Liver (tissue), 9 donors: Measurements from ENCODE around the gene LSAMP. TPM values are rescaled to one million over a fixed set of nuclear protein-coding genes. Genes with fewer than 3 reads are reported as not detected.

Experiments
- DNase-seq: peaks from one replicate; pipeline ENCODE4 v3.0.0-alpha.2; 2017; ENCODE audit warnings: low spot score
- H3K27ac ChIP-seq, 2 donors: one replicate each; pipeline ENCODE4 v1.7.0; 2013; ENCODE audit warnings: inconsistent platforms in 2 of 2, low read length in 2 of 2, control low read depth in 1 of 2, low read depth in 1 of 2, mild to moderate bottlenecking in 1 of 2
- H3K27me3 ChIP-seq, 4 donors: one replicate each; pipeline versions ENCODE4 v1.6.1 to v1.7.0; 2013; ENCODE audit warnings: low read length in 3 of 4, inconsistent platforms in 1 of 4, mild to moderate bottlenecking in 1 of 4, moderate library complexity in 1 of 4; ENCODE audit not compliant: control insufficient read depth in 4 of 4, insufficient read depth in 4 of 4
- H3K36me3 ChIP-seq, 4 donors: one replicate each; pipeline versions ENCODE4 v1.6.1 to v1.7.0; 2013; ENCODE audit warnings: low read length in 3 of 4, mild to moderate bottlenecking in 3 of 4, low read depth in 1 of 4, moderate library complexity in 1 of 4; ENCODE audit not compliant: control insufficient read depth in 4 of 4, insufficient read depth in 3 of 4
- H3K4me1 ChIP-seq, 4 donors: one replicate each; pipeline versions ENCODE4 v1.6.1 to v1.7.0; 2013; ENCODE audit warnings: low read length in 3 of 4, mild to moderate bottlenecking in 3 of 4, moderate library complexity in 1 of 4; ENCODE audit not compliant: control insufficient read depth in 4 of 4, insufficient read depth in 4 of 4
- H3K4me3 ChIP-seq, 3 donors: one replicate each; pipeline versions ENCODE4 v1.6.1 to v1.7.0; 2013; ENCODE audit warnings: low read length in 3 of 3, control low read depth in 1 of 3, low read depth in 1 of 3, mild to moderate bottlenecking in 1 of 3
- H3K9ac ChIP-seq, 2 donors: one replicate each; pipeline ENCODE4 v1.7.0; 2013; ENCODE audit warnings: low read length in 2 of 2, mild to moderate bottlenecking in 2 of 2, moderate library complexity in 2 of 2, control low read depth in 1 of 2, low read depth in 1 of 2
- H3K9me3 ChIP-seq, 4 donors: one replicate each; pipeline versions ENCODE4 v1.6.1 to v1.7.0; 2013; ENCODE audit warnings: low read length in 3 of 4; ENCODE audit not compliant: control insufficient read depth in 4 of 4
- ATF3 ChIP-seq: IDR thresholded peaks from 2 replicates; pipeline ENCODE4 v1.6.1; 2016; ENCODE audit warnings: antibody characterized with exemption
- CTCF ChIP-seq: fragments of 150-350 bp; IDR thresholded peaks from 2 replicates; pipeline ENCODE4 v1.5.1; 2017; ENCODE audit warnings: improper control_type of control experiment, low read depth, low read length; ENCODE audit not compliant: missing input control
- EGR1 ChIP-seq, 2 donors: IDR thresholded peaks; 2 replicates each; pipeline ENCODE4 v1.6.1; 2016 to 2018; ENCODE audit warnings: antibody characterized with exemption in 2 of 2, low read depth in 2 of 2
- FOXA1 ChIP-seq: IDR thresholded peaks from 2 replicates; pipeline ENCODE4 v1.6.1; 2016; ENCODE audit warnings: antibody characterized with exemption
- GABPA ChIP-seq, 2 donors: IDR thresholded peaks in 1 of 2; conservative IDR thresholded peaks in 1 of 2; 2 replicates each; pipeline ENCODE4 v1.6.1; 2016; ENCODE audit warnings: antibody characterized with exemption in 2 of 2, mild to moderate bottlenecking in 1 of 2, moderate library complexity in 1 of 2
- HNF4A ChIP-seq, 2 donors: conservative IDR thresholded peaks; 2 replicates each; pipeline ENCODE4 v1.6.1; 2016; ENCODE audit warnings: antibody characterized with exemption in 2 of 2, mild to moderate bottlenecking in 2 of 2
- HNF4G ChIP-seq: IDR thresholded peaks from 2 replicates; pipeline ENCODE4 v1.6.1; 2016; ENCODE audit warnings: antibody characterized with exemption
- JUND ChIP-seq, 2 donors: IDR thresholded peaks; 2 replicates each; pipeline ENCODE4 v1.6.1; 2016; ENCODE audit warnings: antibody characterized with exemption in 2 of 2
- NR2F2 ChIP-seq: IDR thresholded peaks from 2 replicates; pipeline ENCODE4 v1.6.1; 2016; ENCODE audit warnings: antibody characterized with exemption
- RAD21 ChIP-seq, 2 donors: IDR thresholded peaks; 2 replicates each; pipeline ENCODE4 v1.6.1; 2016; ENCODE audit warnings: antibody characterized with exemption in 2 of 2, mild to moderate bottlenecking in 2 of 2
- RXRA ChIP-seq, 2 donors: IDR thresholded peaks; 2 replicates each; pipeline ENCODE4 v1.6.1; 2017 to 2018; ENCODE audit warnings: antibody characterized with exemption in 2 of 2, mild to moderate bottlenecking in 1 of 2
- TAF1 ChIP-seq: conservative IDR thresholded peaks from 2 replicates; pipeline ENCODE4 v1.6.1; 2016; ENCODE audit warnings: antibody characterized with exemption, mild to moderate bottlenecking
- YY1 ChIP-seq: IDR thresholded peaks from 2 replicates; pipeline ENCODE4 v1.6.1; 2016; ENCODE audit warnings: antibody characterized with exemption, mild to moderate bottlenecking
- WGBS: extraction: QIAGEN DNeasy Blood & Tissue Kit; methylation state at CpG from one replicate; pipeline ENCODE4 v1.1.7; 2013; 5-methylcytosine and 5-hydroxymethylcytosine counted together
- polyA plus RNA-seq, 2 donors: library from polyadenylated mRNA; stranded (reverse) in 1 of 2; unstranded in 1 of 2; fragments of 200-250 nt in 1 of 2; fragments of >200 nt in 1 of 2; fragmentation: Nextera tagmentation in 1 of 2; extraction: Ambion mirVana in 1 of 2; gene quantifications; one replicate each; pipeline versions ENCODE4 v1.2.1 to v1.2.3, GENCODE V29; 2013 to 2015
- total RNA-seq, 2 donors: library from RNA; depleted of rRNA; stranded (reverse); fragments of >200 nt; gene quantifications; one replicate each; pipeline ENCODE4 v1.2.3, GENCODE V29; 2014
- donor health status: healthy.
- donor health status: healthy.
- donor health status: healthy.
- donor health status: healthy.
- donor health status: healthy.

The LSAMP gene
- total and polyA plus RNA-seq, 4 donors, result 0.01 to 0.17 (median 0.06) TPM

GRCh38 chr3:116429479-116430269 is 15.6 kb downstream of the LSAMP start:
- DNase-seq, result no peak
- Histone ChIP-seq H3K36me3 (no peaks in the 10 kb centered on the region), H3K27ac (no peak overlapping the region), H3K27me3 (peaks cover 0 to 3% (median 0%) of the 10 kb centered on the region in 4 donors), H3K9me3 (no peaks in the 10 kb centered on the region), H3K9ac (no peak overlapping the region), H3K4me3 (no peak overlapping the region), H3K4me1 (no peaks in the 10 kb centered on the region)
- WGBS, result 75% methylated on average over 6 of the region's 6 CpGs
- TF ChIP-seq JUND (IDR thresholded peaks at IDR 0.05), result no peak
- TF ChIP-seq RXRA (IDR thresholded peaks at IDR 0.05), result no peak
- TF ChIP-seq EGR1 (IDR thresholded peaks at IDR 0.05; ENCODE audit: low read depth in 2 of 2), result no peak
- TF ChIP-seq CTCF, result no peak
- no peak for TF ChIP-seq ATF3
- TF ChIP-seq YY1, result no peak
- TF ChIP-seq NR2F2, result no peak
- no peak for TF ChIP-seq TAF1
- no peak for TF ChIP-seq GABPA (IDR thresholded peaks at IDR 0.05 in 1 of 2, conservative IDR thresholded peaks at IDR 0.05 in 1 of 2)
- TF ChIP-seq HNF4A (conservative IDR thresholded peaks at IDR 0.05), result no peak
- no peak for TF ChIP-seq FOXA1
- TF ChIP-seq RAD21 (IDR thresholded peaks at IDR 0.05), result no peak

GRCh38 chr3:116426036-116426435 is 19.3 kb downstream of the LSAMP start:
- Histone ChIP-seq H3K4me3 (no peak overlapping the region), H3K9me3 (no peaks in the 10 kb centered on the region), H3K9ac (no peak overlapping the region), H3K4me1 (no peaks in the 10 kb centered on the region), H3K36me3 (no peaks in the 10 kb centered on the region), H3K27ac (no peak overlapping the region), H3K27me3 (no peaks in the 10 kb centered on the region)
- WGBS, result 81% methylated on average over 8 of the region's 8 CpGs
- DNase-seq, result no peak
- TF ChIP-seq GABPA (IDR thresholded peaks at IDR 0.05 in 1 of 2, conservative IDR thresholded peaks at IDR 0.05 in 1 of 2) (no peak), RAD21 (IDR thresholded peaks at IDR 0.05) (no peak), CTCF (no peak), HNF4A (conservative IDR thresholded peaks at IDR 0.05) (no peak), EGR1 (IDR thresholded peaks at IDR 0.05; ENCODE audit: low read depth in 2 of 2) (no peak), HNF4G (no peak), JUND (IDR thresholded peaks at IDR 0.05) (no peak)
